Globus pallidus (tissue), 1 donor: Measurements from ENCODE around the gene YAP1.

Experiments
- DNase-seq: peaks from one replicate; pipeline ENCODE4 v3.0.0-alpha.2; 2015; ENCODE audit warnings: low spot score

YAP1 gene

GRCh38 chr11:102163368-102163767 lies 53.1 kb downstream of the YAP1 start:
- DNase-seq, result no peak

- no peak for DNase-seq
Observed at GRCh38 chr11:102166175-102167064, 56.2 kb downstream of the YAP1 start.

DNA sequence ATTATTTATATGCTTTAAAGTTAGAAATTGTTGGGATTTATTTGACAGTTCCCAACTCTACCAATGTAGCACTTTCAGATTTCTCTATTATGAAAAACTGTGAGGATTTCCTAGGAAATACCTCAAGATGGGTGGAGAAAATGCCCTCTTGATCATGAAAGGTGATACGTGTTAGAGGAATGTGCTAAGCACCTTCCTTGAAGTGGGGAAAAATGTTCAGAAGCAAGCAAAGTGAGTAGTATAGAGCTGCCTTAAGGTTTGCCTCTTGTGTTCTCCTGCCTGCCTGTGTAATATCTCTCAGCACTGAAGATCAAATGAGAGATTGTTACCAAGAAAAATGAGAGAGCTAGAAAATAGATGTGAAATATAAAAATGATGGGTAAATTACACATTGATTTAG lies 58.2 kb downstream of the YAP1 start:
- no peak for DNase-seq

DNA sequence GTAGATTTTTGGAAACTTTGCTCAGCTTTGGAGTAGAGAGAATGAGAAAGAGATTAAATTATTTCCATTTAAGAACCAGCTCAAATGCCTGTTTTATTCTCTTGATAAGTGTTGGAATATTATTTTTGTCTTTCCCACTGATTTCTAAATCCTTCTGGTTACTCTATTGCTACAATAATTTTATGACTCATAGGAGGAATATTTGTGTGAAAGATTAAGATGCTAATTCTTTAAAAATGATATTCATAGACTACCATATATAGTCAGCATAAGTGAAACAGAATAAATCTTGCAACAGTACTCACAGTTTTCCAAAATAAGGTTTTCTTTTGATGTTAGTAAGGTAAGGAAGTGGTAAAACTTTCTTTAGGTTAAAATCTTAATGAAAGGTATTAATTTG lies 60.9 kb downstream of the YAP1 start:
- no peak for DNase-seq

DNA sequence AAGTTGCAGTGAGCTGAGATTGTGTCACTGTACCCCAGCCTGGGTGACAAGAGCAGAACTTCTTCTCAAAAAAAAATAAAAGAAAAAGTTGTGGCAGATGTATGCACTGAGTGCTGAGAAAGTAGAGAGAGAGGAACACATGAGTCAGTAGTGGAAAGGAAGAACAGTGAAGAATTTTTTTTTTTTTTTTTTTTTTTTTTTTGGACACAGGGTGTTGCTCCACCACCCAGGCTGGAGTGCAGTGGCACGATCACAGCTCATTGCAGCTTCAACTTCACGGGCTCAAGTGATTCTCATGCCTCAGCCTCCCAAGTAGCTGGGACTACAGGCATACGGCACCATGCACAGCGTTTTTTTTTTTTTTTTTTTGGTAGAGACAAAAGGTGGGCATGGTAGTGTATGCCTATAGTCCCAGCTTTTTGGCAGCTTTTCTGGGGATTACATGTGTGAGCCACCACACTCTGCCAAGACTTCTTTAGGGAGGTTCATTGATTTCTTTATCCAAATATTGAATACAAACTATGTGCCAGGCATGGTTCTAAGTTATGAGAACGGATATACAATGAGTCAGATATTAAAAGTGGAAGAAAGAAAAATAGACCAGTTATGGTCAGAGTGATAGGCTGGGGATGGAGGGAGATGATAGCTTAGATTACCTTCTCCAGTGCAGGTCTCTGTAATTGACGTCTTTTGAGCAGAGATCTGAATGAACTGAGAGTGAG lies 62.0 kb downstream of the YAP1 start:
- no peak for DNase-seq

DNA sequence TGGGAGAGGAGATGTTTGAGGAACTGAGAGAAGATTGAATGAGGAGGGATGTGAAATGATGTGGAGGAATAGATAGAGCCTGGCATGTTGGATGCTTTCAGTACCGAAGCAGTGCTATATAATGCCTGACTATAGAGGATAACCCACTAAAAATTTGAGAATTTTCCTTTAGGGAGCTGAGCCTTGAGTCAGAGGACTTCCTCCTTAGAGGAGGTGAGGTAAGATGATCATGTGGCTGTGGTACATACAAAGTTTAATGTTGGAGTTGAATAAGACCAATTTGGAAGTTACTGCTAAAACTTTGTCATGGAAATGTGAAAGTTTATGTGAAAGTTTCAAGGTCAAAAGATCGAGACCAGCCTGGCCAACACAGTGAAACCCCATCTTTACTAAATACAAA lies 66.9 kb downstream of the YAP1 start:
- no peak for DNase-seq

GRCh38 chr11:102177974-102178631 lies 67.9 kb downstream of the YAP1 start:
- no peak for DNase-seq

DNA sequence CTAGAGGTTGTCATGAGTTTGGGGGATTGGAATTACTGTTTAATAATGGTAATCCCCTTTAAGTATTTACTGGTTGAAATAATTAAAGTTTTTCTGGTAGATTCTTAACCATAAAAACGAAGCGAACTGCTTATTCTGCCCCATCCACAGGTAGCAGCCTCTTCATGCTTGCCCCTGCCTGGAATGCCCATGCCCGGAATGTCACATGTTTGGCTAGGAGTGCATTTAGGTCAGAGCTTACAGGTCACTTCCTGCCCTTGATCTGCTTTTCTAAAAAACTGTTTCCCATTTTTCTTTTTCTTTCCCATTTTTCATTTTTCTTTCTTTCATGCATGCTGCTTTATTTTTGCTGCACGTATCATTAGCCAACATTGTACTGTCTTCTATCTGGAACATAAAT lies 69.1 kb downstream of the YAP1 start:
- no peak for DNase-seq

DNA sequence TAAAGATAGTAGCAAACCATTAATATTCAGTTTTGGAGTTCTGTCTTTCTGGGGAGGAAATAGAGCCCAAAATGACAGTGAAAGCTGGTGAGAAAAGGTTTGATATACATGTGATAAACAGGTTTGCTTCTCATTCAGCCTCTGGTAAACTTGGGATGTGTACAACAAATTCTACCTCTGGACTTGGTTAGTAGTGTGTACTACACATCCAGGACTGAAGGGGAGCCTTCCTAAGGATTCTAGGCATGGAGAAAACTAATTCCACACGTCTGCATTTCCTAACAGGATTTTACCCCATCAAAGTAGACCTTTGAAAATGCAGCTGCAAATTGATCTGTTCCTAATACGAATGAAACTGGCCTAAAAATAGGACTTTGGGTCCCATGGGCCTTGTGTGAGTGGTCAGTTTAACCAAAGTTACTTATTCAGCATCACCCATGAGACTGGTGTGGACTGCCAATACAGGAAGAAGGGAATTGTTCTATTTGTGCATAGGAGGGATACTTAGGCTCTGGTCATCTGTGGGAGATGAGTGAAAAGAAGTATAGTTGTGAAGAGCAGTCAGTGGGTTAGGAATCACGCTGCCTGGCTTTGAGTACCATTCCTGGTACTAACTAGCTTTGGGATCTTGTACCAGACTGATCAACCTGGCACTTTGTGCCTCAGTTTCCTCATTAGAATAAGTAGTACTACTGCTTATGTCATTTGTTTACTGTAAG lies 74.2 kb downstream of the YAP1 start:
- no peak for DNase-seq

DNA sequence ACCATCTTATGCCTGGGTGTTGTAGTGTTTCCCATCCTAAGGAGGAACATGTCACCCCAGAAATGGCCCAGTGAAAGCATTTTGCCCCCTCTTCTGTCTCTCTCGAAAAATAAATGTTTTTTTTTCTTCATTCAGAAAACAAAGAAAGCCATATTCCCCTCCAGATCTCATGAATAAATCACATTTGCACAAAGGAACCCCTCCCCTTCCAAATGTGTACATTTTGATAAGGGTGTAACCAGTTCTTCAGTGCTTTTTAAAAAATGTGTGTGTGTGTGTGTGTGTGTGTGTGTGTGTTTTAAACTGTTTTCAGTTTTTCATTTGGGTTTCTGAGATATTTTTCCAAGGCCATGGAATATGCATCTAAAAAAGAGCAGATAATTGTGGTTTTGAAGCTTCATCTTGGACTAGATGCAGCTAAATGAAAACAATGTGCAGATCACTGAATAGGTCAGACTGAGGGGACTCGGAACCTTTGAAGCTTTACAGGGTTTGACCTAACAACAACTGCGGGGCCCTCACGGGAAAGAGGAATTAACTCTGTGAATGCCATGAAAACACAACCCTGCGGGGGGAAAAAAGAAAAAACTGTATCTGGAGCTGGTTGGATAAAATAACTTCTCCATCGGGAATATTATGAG lies 76.4 kb downstream of the YAP1 start:
- DNase-seq, result no peak

- DNase-seq, result no peak
Observed at GRCh38 chr11:102187416-102188151, 77.3 kb downstream of the YAP1 start.

DNA sequence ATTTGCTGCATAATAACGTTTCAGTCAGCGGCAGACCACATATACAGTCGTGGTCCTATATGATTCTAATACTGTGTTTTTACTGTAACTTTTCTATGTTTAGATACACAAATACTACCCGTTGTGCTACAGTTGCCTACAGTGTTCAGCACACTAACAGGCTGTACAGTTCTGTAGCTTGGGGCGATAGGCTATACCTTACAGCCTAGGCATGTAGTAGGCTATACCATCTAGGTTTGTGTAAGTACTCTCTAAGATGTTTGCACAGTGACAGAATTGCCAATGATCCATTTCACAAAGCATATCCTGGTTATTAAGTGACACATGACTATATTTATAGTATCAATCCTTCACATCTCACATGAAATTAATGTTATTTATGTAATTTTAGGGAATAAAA lies 78.2 kb downstream of the YAP1 start:
- DNase-seq, result no peak

DNA sequence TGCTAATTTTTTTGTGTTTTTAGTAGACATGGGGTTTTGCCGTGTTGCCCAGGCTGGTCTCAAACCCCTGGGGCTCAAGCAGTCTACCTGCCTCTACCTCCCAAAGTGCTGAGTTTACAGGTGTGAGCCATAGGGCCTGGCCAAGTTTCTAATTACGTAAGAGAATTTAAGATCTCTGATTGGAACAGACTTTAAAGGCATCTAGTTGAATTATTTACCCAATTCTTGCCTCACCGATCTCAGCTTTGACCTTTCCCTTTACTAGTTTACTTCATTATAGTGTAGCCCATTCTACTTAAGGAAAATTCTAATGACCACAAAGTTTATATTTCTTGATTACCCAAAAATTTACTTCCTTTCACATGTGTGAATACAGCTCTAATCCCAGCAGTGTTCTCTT lies 81.6 kb downstream of the YAP1 start:
- no peak for DNase-seq

DNA sequence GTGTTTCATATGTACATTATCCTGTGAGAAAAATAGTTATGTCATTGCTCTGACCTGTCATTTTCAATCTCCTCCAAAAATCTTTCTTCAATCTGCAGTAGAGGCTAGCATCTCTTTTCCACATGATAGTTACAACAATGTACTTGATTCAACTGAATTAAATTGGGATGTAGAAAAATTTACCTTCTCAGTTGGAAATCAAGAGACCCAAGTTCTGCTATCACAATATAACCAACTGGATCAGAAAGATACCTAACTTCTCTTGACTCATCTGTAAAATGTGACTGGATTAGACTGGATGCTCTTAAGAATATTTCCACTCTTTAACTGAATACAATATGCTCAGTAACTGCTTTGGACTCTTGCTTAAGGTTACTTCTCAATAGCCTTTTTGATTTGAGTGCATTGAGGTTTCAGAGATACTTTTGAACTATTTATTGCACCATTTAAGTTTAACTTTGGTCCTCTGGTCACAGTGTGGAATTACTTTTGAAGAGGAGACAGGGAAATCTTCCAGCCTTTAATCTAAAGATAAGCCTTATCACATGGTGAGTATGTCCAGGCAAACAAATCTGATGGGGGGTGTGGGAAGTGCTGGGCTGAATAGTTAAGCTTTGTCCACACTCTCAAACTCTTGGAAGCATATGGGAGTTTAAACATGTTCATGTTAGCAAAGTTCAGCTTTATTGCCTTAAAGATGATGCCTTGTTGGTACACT lies 82.3 kb downstream of the YAP1 start:
- DNase-seq, result no peak

DNA sequence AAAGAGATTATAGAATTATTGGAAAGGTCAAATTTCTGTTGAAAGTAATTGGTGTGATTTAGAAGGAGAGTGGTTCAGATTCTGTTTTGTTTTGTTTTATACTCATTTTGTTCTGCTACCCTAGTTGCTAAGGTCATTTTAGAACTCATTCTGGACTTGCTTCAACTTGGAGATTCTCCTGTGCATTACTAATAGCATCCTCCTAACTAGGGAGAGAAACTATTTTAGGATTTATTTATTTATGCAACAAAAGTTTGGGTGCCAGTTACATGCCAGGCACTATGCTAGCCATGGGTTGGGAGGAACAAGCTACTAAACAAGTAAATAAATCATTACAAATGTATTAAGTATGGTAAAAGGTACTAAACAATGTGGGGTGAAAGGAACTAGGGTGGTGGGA lies 84.0 kb downstream of the YAP1 start:
- DNase-seq, result no peak

GRCh38 chr11:102194990-102195389 lies 84.7 kb downstream of the YAP1 start:
- no peak for DNase-seq

GRCh38 chr11:102196351-102196750 lies 86.1 kb downstream of the YAP1 start:
- DNase-seq, result no peak

DNA sequence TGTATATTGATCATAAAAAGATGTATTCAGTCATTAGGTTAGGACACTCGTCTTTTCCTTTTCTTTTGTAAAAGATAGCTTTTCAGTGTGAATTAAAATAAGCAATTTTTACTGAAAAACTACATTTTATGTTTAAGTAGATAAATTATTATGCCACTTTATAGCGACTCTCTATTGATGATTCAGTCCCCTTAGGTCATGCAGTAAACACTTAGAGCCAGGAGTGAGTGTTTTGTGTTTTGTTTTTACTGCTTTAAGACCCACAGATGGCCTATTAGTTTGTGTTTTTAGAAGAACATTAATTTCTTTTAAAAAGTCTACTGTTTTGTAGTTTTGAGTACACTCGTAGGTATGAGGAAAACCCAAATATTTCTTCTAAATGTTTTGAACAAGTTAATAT lies 86.6 kb downstream of the YAP1 start:
- DNase-seq, result no peak

DNA sequence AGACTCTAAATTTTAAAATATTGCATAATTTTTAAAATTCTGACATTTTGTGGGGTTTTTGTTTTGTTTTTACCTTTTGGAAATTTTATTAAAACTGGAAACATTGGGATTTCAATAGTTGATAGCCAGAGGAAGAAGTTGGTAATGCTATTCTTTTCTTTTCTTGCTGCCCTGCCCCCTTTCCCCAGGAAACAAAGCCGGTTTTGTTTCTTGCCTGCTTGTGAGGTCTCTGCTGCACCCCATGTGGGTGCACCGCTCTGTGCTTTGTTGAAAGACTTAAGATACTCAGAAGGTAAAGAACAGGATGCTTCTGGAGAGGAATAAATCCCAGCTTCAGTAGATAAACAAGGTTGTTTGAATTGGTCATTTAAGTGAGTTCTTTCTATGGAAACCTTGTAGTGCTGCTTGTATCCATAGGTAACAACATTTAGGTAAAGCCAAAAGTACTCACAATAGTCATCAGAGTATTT lies 87.5 kb downstream of the YAP1 start:
- peak; percentile 13 for DNase-seq

DNA sequence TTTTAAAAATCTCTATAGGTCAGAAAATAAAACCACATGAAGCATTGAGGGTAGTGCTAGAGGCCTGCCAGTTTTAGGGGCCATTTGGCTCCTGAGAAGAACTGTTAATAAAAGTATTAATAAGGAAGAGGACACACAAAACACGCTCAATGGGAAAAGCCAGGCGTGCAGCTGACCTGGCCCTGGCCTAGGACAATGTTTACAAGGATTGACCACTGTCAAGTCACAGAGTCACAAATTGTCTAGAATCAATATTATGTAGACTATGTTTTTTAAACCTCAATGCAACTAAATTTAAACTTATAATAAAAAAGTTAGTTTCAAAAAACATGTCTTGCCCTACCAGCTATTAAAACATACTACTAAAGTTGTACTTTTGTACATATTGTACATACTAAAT lies 89.4 kb downstream of the YAP1 start:
- no peak for DNase-seq
